GM08714 (cell line): Measurements from ENCODE around the gene TESK1.
"Not testable (repeated sequence)": the region's sequence is repeated elsewhere in the genome, so short reads cannot be mapped to it uniquely, and the experiment has no call there.

ENCODE experiments used
- H3K4me3 ChIP-seq: fragments of 200-500 bp; sonication (Bioruptor generic); 2 replicates; pipeline ENCODE4 v1.5.1; 2014; ENCODE audit warnings: mild to moderate bottlenecking, low read length, inconsistent platforms
- ZNF274 ChIP-seq: IDR thresholded peaks from 2 replicates; pipeline ENCODE4 v1.6.1; 2012; ENCODE audit warnings: mild to moderate bottlenecking, low read depth, low read length

TESK1 gene

GRCh38 chr9:35617548-35617947, 12.5 kb downstream of the TESK1 start:
- peak overlapping the region; percentile 44; the same call in 1 of the 2 replicates for H3K4me3 ChIP-seq
- no peak for TF ChIP-seq ZNF274

GRCh38 chr9:35618325-35618727, 13.3 kb downstream of the TESK1 start, which contains the start of gene CD72:
TSS of gene CD72 (minus strand) at chr9:35618413. CDS start at chr9:35618303, 110 bp downstream.
- H3K4me3 ChIP-seq, result peak within 1 kb of the TSS; percentile 44; the same call in 1 of the 2 replicates
- no peak for TF ChIP-seq ZNF274

- peak overlapping the region; percentile 11; the same call in 1 of the 2 replicates for H3K4me3 ChIP-seq
- TF ChIP-seq ZNF274, result no peak
Measured at GRCh38 chr9:35618854-35619799, 14.1 kb downstream of the TESK1 start.

GRCh38 chr9:35619800-35620158, 14.7 kb downstream of the TESK1 start:
- H3K4me3 ChIP-seq, result no peak overlapping the region; the same call in 1 of the 2 replicates
- no peak for TF ChIP-seq ZNF274

GRCh38 chr9:35627575-35627974, 22.5 kb downstream of the TESK1 start:
- no peak for TF ChIP-seq ZNF274
- H3K4me3 ChIP-seq, result no peak overlapping the region

- no peak for TF ChIP-seq ZNF274
- H3K4me3 ChIP-seq, result no peak overlapping the region
Measured at GRCh38 chr9:35628389-35628991, 23.4 kb downstream of the TESK1 start.

- TF ChIP-seq ZNF274, result no peak
- H3K4me3 ChIP-seq, result no peak overlapping the region
Measured at GRCh38 chr9:35629597-35629996, 24.5 kb downstream of the TESK1 start.

GRCh38 chr9:35635730-35636129, 30.7 kb downstream of the TESK1 start:
- no peak overlapping the region; the same call in 1 of the 2 replicates for H3K4me3 ChIP-seq
- TF ChIP-seq ZNF274, result no peak

- H3K4me3 ChIP-seq, result no peak overlapping the region
- no peak for TF ChIP-seq ZNF274
Measured at GRCh38 chr9:35636135-35636876, 31.2 kb downstream of the TESK1 start.

- H3K4me3 ChIP-seq, result not testable (repeated sequence)
Measured at GRCh38 chr9:35636877-35637246, 31.8 kb downstream of the TESK1 start.

- not testable (repeated sequence) for H3K4me3 ChIP-seq
Measured at GRCh38 chr9:35637427-35637955, 32.4 kb downstream of the TESK1 start.

GRCh38 chr9:35638751-35639150, 33.7 kb downstream of the TESK1 start:
- H3K4me3 ChIP-seq, result not testable (repeated sequence)

GRCh38 chr9:35639225-35639624, 34.2 kb downstream of the TESK1 start:
- H3K4me3 ChIP-seq, result not testable (repeated sequence)

- no peak for TF ChIP-seq ZNF274
- H3K4me3 ChIP-seq, result no peak overlapping the region
Measured at GRCh38 chr9:35639631-35640030, 34.6 kb downstream of the TESK1 start.

GRCh38 chr9:35640431-35640830, 35.4 kb downstream of the TESK1 start:
- H3K4me3 ChIP-seq, result not testable (repeated sequence)

GRCh38 chr9:35641478-35641877, 36.4 kb downstream of the TESK1 start:
- H3K4me3 ChIP-seq, result not testable (repeated sequence)
